SKM-1 treated with dmso at 0.1 percent for 144 hours (cell line): Measurements from ENCODE around the gene NCOA7.
"Not testable (repeated sequence)": the region's sequence is repeated elsewhere in the genome, so short reads cannot be mapped to it uniquely, and the experiment has no call there.

Source experiments
- DNase-seq: peaks from one replicate; lab custom pipeline; 2025; ENCODE audit not compliant: unreplicated experiment; lab: John Stamatoyannopoulos, UW

The NCOA7 gene

DNA sequence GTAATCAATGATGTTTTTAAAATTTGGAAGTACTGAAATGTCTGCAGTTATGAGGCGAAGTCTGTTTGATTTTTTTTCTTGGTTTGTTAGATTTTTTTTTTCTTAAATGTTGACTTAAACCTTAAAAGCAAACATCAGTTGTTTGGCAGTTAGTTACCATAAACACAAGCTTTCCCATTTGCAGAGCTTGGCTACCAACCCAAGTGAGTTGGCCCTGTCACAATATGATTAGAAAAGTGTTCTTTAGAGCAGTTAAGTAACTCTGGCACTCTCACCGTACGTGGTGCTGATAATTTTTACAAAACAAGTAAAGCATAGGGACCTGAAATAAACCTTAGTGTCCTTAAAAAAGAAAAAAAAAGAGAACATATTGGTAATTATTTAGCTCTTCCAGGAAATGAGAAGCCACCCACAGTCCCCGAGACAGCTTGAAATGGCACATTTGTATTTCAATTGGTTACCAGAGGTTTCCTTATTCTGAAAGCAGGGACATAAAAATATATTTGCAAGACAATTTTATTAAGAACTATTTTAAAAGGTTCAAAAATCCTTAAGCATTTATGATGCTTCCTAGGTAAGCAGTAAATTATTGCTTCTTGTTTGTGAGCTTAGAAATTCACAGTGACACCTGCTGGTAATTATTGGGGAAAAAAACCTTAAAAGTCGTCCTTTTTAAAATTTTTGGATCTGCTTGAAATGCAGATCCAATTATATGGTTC, 37.4 kb upstream of the NCOA7 start:
- DNase-seq = peak; percentile 37

GRCh38 chr6:125753937-125754259, 36.9 kb upstream of the NCOA7 start:
- DNase-seq = no peak

DNA sequence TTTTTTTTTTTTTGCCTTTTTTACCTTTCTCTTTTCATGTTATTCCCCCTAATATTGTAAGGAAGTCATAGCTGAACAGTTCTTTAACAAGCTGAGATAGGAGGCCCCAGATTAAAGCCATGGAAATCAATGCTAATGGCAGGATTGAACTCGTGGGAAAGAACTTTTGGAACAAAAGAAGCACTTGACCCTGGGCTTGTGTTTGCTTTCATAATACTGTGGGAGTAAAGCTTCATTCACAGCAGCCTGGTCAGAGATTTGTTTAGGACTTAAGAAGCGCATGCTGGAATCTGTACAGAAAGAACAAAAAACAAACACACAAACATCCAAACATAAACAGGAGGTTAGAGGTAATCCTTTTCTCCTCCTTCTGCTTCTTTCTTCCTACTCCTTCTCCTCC, 36.2 kb upstream of the NCOA7 start:
- DNase-seq = no peak

DNA sequence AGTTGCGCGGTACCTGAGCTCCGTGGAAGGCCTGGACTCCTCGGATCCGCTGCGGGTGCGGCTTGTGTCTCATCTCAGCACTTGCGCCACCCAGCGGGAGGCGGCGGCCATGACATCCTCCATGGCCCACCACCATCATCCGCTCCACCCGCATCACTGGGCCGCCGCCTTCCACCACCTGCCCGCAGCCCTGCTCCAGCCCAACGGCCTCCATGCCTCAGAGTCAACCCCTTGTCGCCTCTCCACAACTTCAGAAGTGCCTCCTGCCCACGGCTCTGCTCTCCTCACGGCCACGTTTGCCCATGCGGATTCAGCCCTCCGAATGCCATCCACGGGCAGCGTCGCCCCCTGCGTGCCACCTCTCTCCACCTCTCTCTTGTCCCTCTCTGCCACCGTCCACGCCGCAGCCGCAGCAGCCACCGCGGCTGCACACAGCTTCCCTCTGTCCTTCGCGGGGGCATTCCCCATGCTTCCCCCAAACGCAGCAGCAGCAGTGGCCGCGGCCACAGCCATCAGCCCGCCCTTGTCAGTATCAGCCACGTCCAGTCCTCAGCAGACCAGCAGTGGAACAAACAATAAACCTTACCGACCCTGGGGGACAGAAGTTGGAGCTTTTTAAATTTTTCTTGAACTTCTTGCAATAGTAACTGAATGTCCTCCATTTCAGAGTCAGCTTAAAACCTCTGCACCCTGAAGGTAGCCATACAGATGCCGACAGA, 31.4 kb upstream of the NCOA7 start:
- DNase-seq = no peak

- DNase-seq = peak; percentile 20
Measured at GRCh38 chr6:125759959-125760457, 30.8 kb upstream of the NCOA7 start.

DNA sequence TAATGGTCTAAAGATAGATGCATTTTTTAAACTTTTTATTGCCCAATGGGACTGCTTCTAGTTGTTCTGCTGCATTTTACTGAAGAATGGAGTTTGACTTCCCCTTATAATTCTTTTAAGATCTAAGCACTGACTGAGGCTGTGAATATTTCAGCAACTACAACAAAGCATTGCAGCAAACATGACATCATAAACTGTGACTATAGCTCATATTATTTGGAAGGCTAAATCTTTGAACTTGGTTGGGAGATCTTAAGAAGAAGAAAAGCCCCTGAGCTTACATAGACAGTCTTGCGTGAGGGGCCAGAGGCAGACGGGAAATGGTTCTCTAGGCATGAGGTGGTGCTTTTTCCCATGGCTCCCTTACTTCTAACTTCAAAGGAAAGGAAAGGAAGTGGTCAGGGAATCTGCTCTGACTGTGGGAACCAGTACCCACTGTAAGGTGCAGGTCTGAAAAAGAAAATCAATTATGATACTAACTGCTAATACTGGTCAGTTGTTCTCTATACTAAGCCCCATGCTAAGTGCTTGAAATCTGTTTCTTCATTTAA, 26.6 kb upstream of the NCOA7 start:
- DNase-seq = no peak

GRCh38 chr6:125765944-125766343, 24.8 kb upstream of the NCOA7 start:
- DNase-seq = no peak

DNA sequence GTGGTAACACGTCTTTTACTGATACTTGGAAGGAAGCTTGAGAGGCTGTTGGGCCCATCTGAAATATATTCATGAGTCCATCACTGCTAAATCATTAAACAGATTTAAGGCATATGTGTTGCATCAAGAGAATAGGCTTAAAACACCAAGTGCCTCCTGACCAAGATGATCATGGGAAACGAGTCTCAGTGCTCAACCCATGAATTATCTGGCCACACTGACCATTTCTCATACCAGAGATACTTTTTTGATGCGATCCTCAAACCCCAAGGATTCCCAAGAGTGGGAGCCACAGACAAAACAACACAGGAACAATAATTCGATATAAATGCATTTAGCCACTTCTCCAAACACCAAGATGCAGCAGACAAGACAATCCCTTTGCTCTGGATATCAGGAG, 24.1 kb upstream of the NCOA7 start:
- DNase-seq = no peak

GRCh38 chr6:125769147-125769783, 21.5 kb upstream of the NCOA7 start:
- DNase-seq = no peak

DNA sequence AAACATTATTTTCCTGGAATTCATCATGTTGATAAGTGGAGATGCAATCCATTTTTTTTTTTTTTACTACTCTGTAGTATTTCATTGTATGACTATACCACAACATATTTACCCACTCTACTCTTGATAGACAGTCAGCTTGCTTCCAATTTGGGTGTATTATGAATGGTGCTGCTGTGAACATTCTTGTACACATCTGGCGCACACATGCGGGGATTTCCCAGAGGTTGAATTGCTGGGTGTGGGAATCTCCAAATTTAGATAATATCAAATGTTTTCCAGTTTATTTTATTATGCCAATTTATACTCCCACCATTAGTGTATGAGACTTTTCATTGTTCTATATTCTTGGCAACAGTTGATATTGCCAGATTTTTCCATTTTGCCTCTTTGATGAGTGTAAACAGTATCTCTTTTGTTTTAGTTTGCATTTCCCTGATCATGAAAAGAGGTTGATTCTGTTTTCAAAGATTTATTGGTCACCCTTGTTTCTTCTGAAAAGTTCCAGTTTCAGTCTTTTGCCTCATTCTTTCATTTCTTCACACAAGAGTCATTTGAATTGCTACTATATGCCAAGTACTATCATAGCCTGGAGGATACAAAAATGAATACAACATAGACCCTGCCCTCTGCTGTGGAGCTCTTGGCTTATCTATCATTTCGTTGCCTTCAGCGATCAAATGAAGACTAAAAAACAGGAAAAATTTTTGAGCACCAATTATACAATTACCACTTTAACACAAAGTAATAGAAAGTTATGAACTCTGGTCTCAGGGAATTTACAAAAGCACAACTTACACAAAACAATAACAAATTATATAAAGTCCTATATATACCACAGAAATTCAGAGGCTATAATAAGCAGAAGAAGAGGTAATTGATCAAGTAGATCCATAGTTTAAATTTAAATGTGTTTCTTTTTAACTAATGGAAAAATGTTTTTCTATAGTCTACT, 17.1 kb upstream of the NCOA7 start:
- no peak for DNase-seq

GRCh38 chr6:125776107-125776826, 14.5 kb upstream of the NCOA7 start:
- not testable (repeated sequence) for DNase-seq

DNA sequence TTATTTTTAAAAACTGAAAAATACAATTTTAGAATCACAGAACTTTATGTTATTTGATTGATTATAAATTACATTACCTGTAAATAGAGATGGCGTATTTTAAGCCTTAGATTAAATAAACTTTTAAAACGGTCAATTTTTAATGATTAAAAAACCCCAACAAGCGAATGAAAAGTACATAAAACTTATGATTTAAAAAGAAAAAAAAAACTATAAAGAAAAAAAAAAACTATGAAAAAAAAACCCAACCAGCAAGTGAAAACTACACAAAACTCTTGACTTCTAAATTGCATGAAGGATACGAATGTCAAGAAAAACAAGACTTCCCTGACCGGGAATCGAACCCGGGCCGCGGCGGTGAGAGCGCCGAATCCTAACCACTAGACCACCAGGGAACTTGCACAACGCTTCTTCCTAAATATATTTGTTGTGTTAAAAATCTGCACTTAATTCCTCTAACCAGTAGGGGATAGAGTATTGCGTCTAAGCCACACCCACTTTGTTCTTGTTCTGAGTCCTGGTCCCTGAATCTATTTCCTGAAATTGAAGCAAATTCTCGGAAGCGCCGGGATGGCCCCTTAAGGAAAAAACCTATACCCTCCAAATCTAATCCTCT, 10.7 kb upstream of the NCOA7 start:
- peak; percentile 94 for DNase-seq

- peak; percentile 89 for DNase-seq
Measured at GRCh38 chr6:125780540-125781313, 10.0 kb upstream of the NCOA7 start.

GRCh38 chr6:125781314-125781868, 9.4 kb upstream of the NCOA7 start:
- DNase-seq = no peak

DNA sequence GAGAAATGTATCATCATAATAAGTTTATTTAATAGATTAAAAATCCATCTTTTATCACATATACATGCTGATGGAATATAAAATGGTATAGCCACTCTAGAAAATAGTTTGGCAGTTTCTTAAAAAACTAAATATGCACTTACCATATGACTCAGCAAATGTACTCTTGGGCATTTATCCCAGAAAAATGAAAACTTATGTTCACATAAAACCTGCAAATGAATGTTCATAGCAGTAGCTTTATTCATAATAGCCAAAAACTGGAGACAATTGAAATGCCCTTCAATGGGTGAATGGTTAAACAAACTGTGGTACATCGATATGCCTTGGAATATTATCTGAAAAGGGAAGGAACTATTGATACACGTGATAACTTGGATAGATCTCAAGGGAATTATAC, 6.4 kb upstream of the NCOA7 start:
- no peak for DNase-seq

DNA sequence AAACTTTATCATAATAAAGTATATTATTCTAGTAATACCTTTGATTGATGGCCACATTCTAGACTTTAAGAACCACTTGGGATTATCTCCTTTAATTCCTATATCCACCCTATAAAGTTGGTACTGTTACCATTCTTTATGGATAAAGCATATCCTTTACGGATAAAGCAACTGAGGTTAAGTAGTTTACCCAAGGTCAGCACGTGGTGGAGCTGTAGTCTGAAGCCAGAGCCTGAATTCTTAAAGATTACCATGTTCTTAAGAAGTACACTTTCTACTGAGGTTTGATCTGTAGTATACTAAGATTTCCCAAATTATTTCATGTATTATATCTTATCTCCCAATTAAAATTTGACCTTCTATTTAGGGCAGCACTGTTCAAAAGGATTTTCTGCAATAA, 3.0 kb upstream of the NCOA7 start:
- no peak for DNase-seq

DNA sequence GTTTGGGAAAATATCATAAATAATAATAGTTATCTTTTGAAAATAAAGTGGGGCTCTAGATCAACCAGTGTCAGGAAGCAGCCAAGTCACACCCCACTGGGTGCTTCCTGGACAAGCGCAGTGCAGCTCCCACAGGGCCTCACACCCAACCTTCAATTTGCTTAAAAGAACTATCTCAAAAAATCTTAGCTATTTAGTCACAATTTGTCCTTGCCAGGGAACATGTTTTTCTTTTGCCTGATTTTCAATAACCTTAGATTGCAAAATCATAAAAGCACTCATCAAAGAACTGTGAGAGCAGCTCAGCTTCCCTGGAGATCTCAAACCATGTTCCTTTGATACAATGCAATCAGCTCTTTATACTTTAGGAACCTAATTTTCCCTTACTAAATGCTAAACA, 1.6 kb upstream of the NCOA7 start:
- DNase-seq = no peak

- no peak for DNase-seq
Measured at GRCh38 chr6:125789576-125790357, 993 bp upstream of the NCOA7 start.
